Esophagus squamous epithelium (tissue), 5 donors: ENCODE data around the gene SPAG17. TPM values are rescaled to one million over a fixed set of nuclear protein-coding genes. Genes with fewer than 3 reads are reported as not detected.

ENCODE experiments used
- DNase-seq: peaks from one replicate; lab custom pipeline; 2025; lab: John Stamatoyannopoulos, UW
- H3K27ac ChIP-seq, 4 donors: fragments of 200-600 bp; sonication (generic); one replicate each; pipeline ENCODE4 v1.5.1; 2016 to 2019; ENCODE audit warnings: mild to moderate bottlenecking in 1 of 4
- H3K27me3 ChIP-seq, 4 donors: fragments of 200-600 bp; sonication (generic); 1 replicate in 3 of 4; 2 replicates in 1 of 4; pipeline versions ENCODE4 v1.5.1 to v1.6.0; 2017 to 2021; ENCODE audit warnings: antibody characterized with exemption in 1 of 4
- H3K36me3 ChIP-seq, 3 donors: fragments of 200-600 bp; sonication (generic); one replicate each; pipeline ENCODE4 v1.5.1; 2016 to 2019
- H3K4me1 ChIP-seq, 3 donors: fragments of 200-600 bp; sonication (generic); one replicate each; pipeline ENCODE4 v1.5.1; 2017 to 2019
- H3K4me3 ChIP-seq, 4 donors: fragments of 200-600 bp; sonication (generic); 1 replicate in 3 of 4; 2 replicates in 1 of 4; pipeline ENCODE4 v1.5.1; 2016 to 2019; ENCODE audit warnings: mild to moderate bottlenecking in 2 of 4, moderate library complexity in 1 of 4
- H3K9me3 ChIP-seq, 3 donors: fragments of 200-600 bp; sonication (generic); one replicate each; pipeline ENCODE4 v1.5.1; 2016 to 2019
- POLR2A ChIP-seq, 4 donors: fragments of 450-650 bp; IDR thresholded peaks; one replicate each; pipeline ENCODE4 v1.6.1; 2017; ENCODE audit warnings: antibody characterized with exemption in 4 of 4, mild to moderate bottlenecking in 4 of 4, moderate library complexity in 3 of 4
- WGBS, 2 donors: methylation state at CpG; one replicate each; pipeline ENCODE4 v1.1.5; 2018; 5-methylcytosine and 5-hydroxymethylcytosine counted together
- intact Hi-C: fragments of 100-400 bp; cut with DNase I; formaldehyde crosslinking; loops from one replicate; pipeline ENCODE4 v1.15.0; 2022
- total RNA-seq, 4 donors: library from RNA; depleted of rRNA; stranded (reverse); fragments of >200 nt; gene quantifications; one replicate each; pipeline ENCODE4 v1.1.0, GENCODE V29; 2016
- TF ChIP-seq, protein P1 (sequence below), 6 experiments: fragments of 450-650 bp in 4 of 6; fragments of 200-600 bp in 2 of 6; sonication (generic) in 2 of 6; IDR thresholded peaks; one replicate each; pipeline ENCODE4 v1.5.1; 2016 to 2019; ENCODE audit warnings: antibody characterized with exemption in 6 of 6, mild to moderate bottlenecking in 4 of 6, moderate library complexity in 4 of 6
- donor health status: DM: yes; HTN: yes; CAD: no.

Gene SPAG17
- total RNA-seq, 4 donors from 2014 or later = 8.8 to 20.9 (median 13.8) TPM

DNA sequence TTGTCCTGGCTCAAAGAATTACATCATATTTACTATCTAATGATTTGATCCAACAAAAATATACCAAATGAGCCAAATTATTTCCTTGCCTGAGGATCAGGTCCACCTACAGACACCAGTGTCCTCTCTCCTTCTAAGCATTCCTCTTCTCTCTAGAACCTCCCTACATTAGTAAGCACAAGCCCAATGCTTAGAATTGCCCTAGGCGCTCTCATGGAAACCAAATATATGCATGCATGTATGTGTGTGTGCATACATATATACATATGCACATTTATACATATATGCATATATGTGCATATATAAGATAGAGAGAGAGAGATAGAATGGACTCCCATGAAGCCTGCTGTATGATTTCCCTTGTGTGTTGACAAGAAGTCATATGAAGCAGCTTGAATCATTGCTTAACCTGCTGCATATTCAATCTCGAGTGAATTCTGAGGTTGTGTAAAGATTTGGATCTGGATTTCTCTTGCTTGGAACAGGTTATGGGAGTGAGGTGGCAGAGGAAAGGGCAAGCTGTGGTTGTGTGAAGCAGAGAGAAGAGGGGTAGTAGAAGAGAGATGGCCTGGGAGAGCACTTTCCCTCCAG is 66.1 kb downstream of the SPAG17 start:
- H3K4me1 ChIP-seq = peaks cover 0 to 23% (median 0%) of the 10 kb centered on the region in 3 donors
- H3K36me3 ChIP-seq = no peaks in the 10 kb centered on the region
- TF ChIP-seq POLR2A (IDR thresholded peaks at IDR 0.05) = no peak
- TF ChIP-seq, protein P1, sequence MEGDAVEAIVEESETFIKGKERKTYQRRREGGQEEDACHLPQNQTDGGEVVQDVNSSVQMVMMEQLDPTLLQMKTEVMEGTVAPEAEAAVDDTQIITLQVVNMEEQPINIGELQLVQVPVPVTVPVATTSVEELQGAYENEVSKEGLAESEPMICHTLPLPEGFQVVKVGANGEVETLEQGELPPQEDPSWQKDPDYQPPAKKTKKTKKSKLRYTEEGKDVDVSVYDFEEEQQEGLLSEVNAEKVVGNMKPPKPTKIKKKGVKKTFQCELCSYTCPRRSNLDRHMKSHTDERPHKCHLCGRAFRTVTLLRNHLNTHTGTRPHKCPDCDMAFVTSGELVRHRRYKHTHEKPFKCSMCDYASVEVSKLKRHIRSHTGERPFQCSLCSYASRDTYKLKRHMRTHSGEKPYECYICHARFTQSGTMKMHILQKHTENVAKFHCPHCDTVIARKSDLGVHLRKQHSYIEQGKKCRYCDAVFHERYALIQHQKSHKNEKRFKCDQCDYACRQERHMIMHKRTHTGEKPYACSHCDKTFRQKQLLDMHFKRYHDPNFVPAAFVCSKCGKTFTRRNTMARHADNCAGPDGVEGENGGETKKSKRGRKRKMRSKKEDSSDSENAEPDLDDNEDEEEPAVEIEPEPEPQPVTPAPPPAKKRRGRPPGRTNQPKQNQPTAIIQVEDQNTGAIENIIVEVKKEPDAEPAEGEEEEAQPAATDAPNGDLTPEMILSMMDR (IDR thresholded peaks at IDR 0.05) = no peak
- intact Hi-C loops = no loop called here
- 70 to 81% methylated on average over 2 of the region's 2 CpGs for WGBS, 2 donors
- no peak for DNase-seq
- no peak overlapping the region for H3K27ac ChIP-seq
- H3K9me3 ChIP-seq = no peaks in the 10 kb centered on the region
- H3K27me3 ChIP-seq = no peaks in the 10 kb centered on the region
- no peak overlapping the region for H3K4me3 ChIP-seq

DNA sequence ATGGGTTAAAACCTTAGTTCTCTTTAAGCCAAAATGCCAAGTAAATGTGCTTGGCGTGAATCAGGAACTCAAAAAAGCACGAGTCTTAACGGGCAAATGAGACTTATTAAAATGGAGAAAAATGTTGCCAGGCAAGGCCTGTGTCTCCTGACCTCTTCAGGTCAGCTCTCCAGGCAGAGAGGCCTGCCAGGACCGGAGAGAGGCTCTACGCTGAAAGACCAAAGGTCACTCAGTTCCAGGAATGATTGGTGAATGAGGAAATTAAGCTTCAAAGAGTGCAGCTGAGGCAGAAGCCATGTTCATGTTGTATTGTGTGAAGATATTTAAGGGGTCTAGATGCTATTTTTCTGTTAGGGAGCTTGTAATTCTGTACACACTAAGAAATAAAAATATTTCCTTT is 66.6 kb downstream of the SPAG17 start:
- H3K9me3 ChIP-seq = no peaks in the 10 kb centered on the region
- no peaks in the 10 kb centered on the region for H3K36me3 ChIP-seq
- H3K27me3 ChIP-seq = no peaks in the 10 kb centered on the region
- TF ChIP-seq, protein P1 (IDR thresholded peaks at IDR 0.05) = no peak
- no peak for TF ChIP-seq POLR2A (IDR thresholded peaks at IDR 0.05)
- 31 to 48% methylated on average over 5 of the region's 5 CpGs for WGBS, 2 donors
- peaks cover 0 to 23% (median 0%) of the 10 kb centered on the region in 3 donors for H3K4me1 ChIP-seq
- H3K27ac ChIP-seq = no peak overlapping the region
- no peak for DNase-seq
- H3K4me3 ChIP-seq = no peak overlapping the region
- intact Hi-C loops = no loop called here

DNA sequence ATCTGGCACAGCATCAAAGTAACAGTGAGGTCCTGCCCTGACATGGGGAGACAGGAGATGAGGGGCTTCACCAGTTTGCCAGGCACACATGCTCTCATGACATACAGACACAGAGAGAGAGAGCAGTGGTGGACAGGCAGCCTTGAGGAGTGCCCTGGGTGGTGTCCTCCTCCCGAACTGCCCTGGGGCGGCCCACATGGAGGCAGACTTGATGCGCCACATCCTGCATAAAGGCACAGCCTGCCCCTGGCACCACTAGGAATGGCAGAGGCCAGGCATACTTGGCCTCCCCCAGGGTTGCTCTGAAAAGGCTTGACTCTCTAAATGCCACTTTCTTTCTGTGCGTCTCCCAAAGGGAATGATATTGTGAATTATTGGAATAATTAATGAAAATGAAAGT is 67.5 kb downstream of the SPAG17 start:
- DNase-seq = no peak
- WGBS, 2 donors = 60 to 90% methylated on average over 1 to 2 of the region's 4 CpGs
- intact Hi-C loops = no loop called here
- no peak overlapping the region for H3K4me3 ChIP-seq
- no peaks in the 10 kb centered on the region for H3K36me3 ChIP-seq
- no peaks in the 10 kb centered on the region for H3K27me3 ChIP-seq
- peaks cover 0 to 23% (median 0%) of the 10 kb centered on the region in 3 donors for H3K4me1 ChIP-seq
- TF ChIP-seq, protein P1 (IDR thresholded peaks at IDR 0.05) = no peak
- no peak for TF ChIP-seq POLR2A (IDR thresholded peaks at IDR 0.05)
- no peak overlapping the region for H3K27ac ChIP-seq
- no peaks in the 10 kb centered on the region for H3K9me3 ChIP-seq

DNA sequence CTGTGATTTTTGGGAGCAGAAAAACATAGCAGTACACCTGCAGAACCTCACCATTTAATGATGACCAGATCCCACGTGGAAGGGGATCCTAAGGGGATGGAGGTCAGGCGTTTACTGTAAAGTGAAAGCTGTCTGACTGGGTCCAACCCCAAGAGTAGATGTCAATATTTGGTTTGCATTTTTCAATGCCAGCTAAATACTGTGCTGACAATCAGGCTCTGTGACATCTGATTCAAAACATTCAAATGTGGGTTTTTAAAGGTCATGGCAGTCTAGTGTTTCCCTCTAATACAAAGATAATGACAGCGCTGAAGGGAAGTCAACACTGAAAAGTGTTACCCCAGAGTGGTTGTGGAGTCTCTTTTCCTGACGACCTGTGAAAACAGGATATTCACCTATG is 68.1 kb downstream of the SPAG17 start:
- whole genome bisulfite sequencing, 2 donors = 50 to 59% methylated on average over 4 of the region's 4 CpGs
- intact Hi-C loops = no loop called here
- Histone ChIP-seq H3K4me1 (peaks cover 0 to 23% (median 0%) of the 10 kb centered on the region in 3 donors), H3K36me3 (no peaks in the 10 kb centered on the region), H3K9me3 (no peaks in the 10 kb centered on the region), H3K27me3 (no peaks in the 10 kb centered on the region), H3K4me3 (no peak overlapping the region), H3K27ac (no peak overlapping the region)
- TF ChIP-seq, protein P1 (IDR thresholded peaks at IDR 0.05) = no peak
- TF ChIP-seq POLR2A (IDR thresholded peaks at IDR 0.05) = no peak
- DNase-seq = no peak

DNA sequence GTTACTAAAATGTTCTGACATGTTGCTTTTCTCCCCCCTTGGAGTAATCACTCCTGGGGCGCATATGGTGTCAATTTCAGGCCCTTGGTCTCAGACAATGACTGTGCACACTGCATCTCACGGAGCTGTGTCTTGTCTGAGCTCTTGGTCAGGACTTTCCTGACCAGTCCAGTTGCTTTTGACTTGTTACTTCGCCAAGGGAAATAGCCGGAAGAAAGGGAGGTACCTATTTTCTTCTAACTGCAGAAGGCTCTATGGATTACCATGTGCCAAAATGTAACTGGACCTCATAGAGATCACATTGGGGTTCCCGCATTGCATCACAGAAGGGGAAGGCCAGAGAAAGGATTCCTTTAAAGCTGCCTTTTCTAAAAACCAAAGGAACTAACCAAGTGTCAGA is 68.6 kb downstream of the SPAG17 start:
- no peak for DNase-seq
- TF ChIP-seq POLR2A (IDR thresholded peaks at IDR 0.05) = no peak
- TF ChIP-seq, protein P1 (IDR thresholded peaks at IDR 0.05) = no peak
- no peaks in the 10 kb centered on the region for H3K9me3 ChIP-seq
- intact Hi-C loops = no loop called here
- no peak overlapping the region for H3K4me3 ChIP-seq
- H3K27ac ChIP-seq = no peak overlapping the region
- no peaks in the 10 kb centered on the region for H3K36me3 ChIP-seq
- peaks cover 0 to 23% (median 0%) of the 10 kb centered on the region in 3 donors for H3K4me1 ChIP-seq
- no peaks in the 10 kb centered on the region for H3K27me3 ChIP-seq
- WGBS, 2 donors = 58 to 70% methylated on average over 5 of the region's 5 CpGs
